Measurements from ENCODE around the gene HNRNPAB.
"Not testable (repeated sequence)": the region's sequence is repeated elsewhere in the genome, so short reads cannot be mapped to it uniquely, and the experiment has no call there.

GRCh38 chr5:178229111-178229510 lies 24.8 kb downstream of the HNRNPAB start:
- not testable (repeated sequence) for TF ChIP-seq CTCF (IDR thresholded peaks at IDR 0.05; ENCODE audit: low read depth, low read length); EZH2phosphoT487 (IDR thresholded peaks at IDR 0.05; ENCODE audit: low read depth)

All from OCI-LY3 (cell line).